Heart left ventricle (tissue), 16 donors: ENCODE data around the gene CPLX3. TPM values are rescaled to one million over a fixed set of nuclear protein-coding genes. Genes with fewer than 3 reads are reported as not detected.

Experiments used
- ATAC-seq, 4 donors: fragments of 200-7000 bp; cut with Tn5 transposase; one replicate each; pipeline ENCODE4 v1.9.1; 2020 to 2022; ENCODE audit warnings: moderate library complexity in 4 of 4, mild to moderate bottlenecking in 3 of 4, moderate number of reproducible peaks in 1 of 4
- DNase-seq, 5 donors: peaks; one replicate each; pipeline ENCODE4 v3.0.0-alpha.2; 2020
- H3K27ac ChIP-seq, 12 donors: fragments of 200-600 bp; sonication (generic) in 4 of 12; one replicate each; pipeline versions ENCODE4 v1.5.0 to v1.8.0; 2016 to 2022; ENCODE audit warnings: mild to moderate bottlenecking in 2 of 12
- H3K27me3 ChIP-seq, 9 donors: fragments of 200-600 bp; sonication (generic) in 2 of 9; one replicate each; pipeline versions ENCODE4 v1.5.1 to v1.8.0; 2016 to 2022; ENCODE audit warnings: mild to moderate bottlenecking in 3 of 9
- H3K36me3 ChIP-seq, 9 donors: fragments of 200-600 bp; sonication (generic) in 2 of 9; one replicate each; pipeline versions ENCODE4 v1.5.0 to v1.8.0; 2018 to 2022; ENCODE audit warnings: mild to moderate bottlenecking in 2 of 9
- H3K4me1 ChIP-seq, 12 donors: fragments of 200-600 bp; sonication (generic) in 4 of 12; one replicate each; pipeline versions ENCODE4 v1.5.0 to v1.8.0; 2016 to 2022; ENCODE audit warnings: mild to moderate bottlenecking in 3 of 12
- H3K4me3 ChIP-seq, 12 donors: fragments of 200-600 bp; sonication (generic) in 4 of 12; one replicate each; pipeline versions ENCODE4 v1.5.0 to v1.8.0; 2017 to 2022; ENCODE audit warnings: mild to moderate bottlenecking in 9 of 12, moderate library complexity in 4 of 12
- H3K9me3 ChIP-seq, 12 donors: fragments of 200-600 bp; sonication (generic) in 4 of 12; one replicate each; pipeline versions ENCODE4 v1.5.0 to v1.8.0; 2016 to 2022; ENCODE audit warnings: mild to moderate bottlenecking in 1 of 12
- POLR2A ChIP-seq, 2 donors: fragments of 450-650 bp; IDR thresholded peaks; one replicate each; pipeline ENCODE4 v1.6.1; 2017; ENCODE audit warnings: antibody characterized with exemption in 2 of 2, mild to moderate bottlenecking in 2 of 2, moderate library complexity in 2 of 2
- WGBS, 4 donors: extraction: QIAGEN DNeasy Blood & Tissue Kit in 2 of 4; methylation state at CpG; one replicate each; pipeline versions ENCODE4 v1.1.5 to v1.1.7; 2013 to 2018; 5-methylcytosine and 5-hydroxymethylcytosine counted together
- intact Hi-C, 10 donors: fragments of 100-400 bp; cut with DNase I; formaldehyde crosslinking; loops; one replicate each; pipeline versions ENCODE4 v1.11.1 to v1.14.2; 2022
- polyA plus RNA-seq, 2 donors: library from polyadenylated mRNA; stranded (reverse); fragments of 200-250 nt; gene quantifications; one replicate each; pipeline ENCODE4 v1.2.3, GENCODE V29; 2013
- total RNA-seq, 9 donors: library from RNA; depleted of rRNA in 2 of 9; stranded (reverse); fragments of >200 nt in 2 of 9; fragmentation: NEBNext Ultra II Directional in 3 of 9; extraction: Animal tissue kit (Norgen Biotek cat#: 25700) in 3 of 9; gene quantifications; one replicate each; pipeline versions ENCODE4 v1.1.0 to v1.2.4, GENCODE V29; 2016 to 2023
- TF ChIP-seq, protein P1 (sequence below), 12 donors: fragments of 200-600 bp; sonication (generic) in 4 of 12; IDR thresholded peaks; one replicate each; pipeline versions ENCODE4 v1.5.0 to v1.8.0; 2018 to 2022; ENCODE audit warnings: antibody characterized with exemption in 12 of 12, mild to moderate bottlenecking in 5 of 12
- donor health status: ischemic (EF 13 %, LVEDD 7.1; RV severe dilation, severe dysfunction).
- donor health status: healthy with polysubstance abuse.
- donor health status: DM: no; HTN: yes; CAD: no.
- donor health status: DM: no; HTN: no; CAD: no.
- donor health status: ischemic (EF 25% LVEDD 6.9; RV normal size, moderate dysfunction).
- donor health status: ischemic (EF 25% LVEDD 5.7; RV mildly dilated, moderate dysfunction).
- donor health status: healthy.
- donor health status: DM: yes; HTN: yes; CAD: no.
- donor health status: ischemic (EF 35%, LVEDD 5.7; RV mildly dilated, moderate dysfunction).
- donor health status: nonischemic (EF 11% LVEDD 7.7; RV severe dilation, severe dysfunction).
- donor health status: DM: yes; HTN: yes; CAD: no.
- donor health status: PGD.
- donor health status: ischemic (EF 29% LVEDD 5.4; RV normal size, mild dysfunction).
- donor health status: nonischemic (EF 23%, LVEDD 6.1; RV moderate dilation, normal function).

Gene CPLX3
- total and polyA plus RNA-seq, 11 donors, result 0.06 to 3.3 (median 1.6) TPM; not detected in 3

DNA sequence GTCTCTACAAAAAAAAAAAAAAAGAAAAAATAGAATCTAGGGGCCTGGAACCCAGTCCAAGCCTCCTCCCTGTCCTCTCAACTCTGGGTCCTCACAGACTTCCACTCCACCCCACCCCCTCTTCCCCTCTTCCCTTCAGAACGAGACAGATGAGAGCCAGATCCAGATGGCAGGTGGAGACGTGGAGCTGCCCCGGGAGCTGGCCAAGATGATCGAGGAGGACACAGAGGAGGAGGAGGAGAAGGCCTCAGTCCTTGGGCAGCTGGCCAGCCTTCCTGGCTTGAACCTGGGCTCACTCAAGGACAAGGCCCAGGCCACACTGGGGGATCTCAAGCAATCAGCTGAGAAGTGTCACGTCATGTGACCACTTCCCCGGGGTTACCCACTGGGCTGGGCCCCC is 3.6 kb downstream of the CPLX3 start:
- peaks cover 0 to 25% (median 16%) of the 10 kb centered on the region in 9 donors for H3K27me3 ChIP-seq
- ATAC-seq, result no peak
- no peak for TF ChIP-seq POLR2A (IDR thresholded peaks at IDR 0.05)
- TF ChIP-seq, protein P1, sequence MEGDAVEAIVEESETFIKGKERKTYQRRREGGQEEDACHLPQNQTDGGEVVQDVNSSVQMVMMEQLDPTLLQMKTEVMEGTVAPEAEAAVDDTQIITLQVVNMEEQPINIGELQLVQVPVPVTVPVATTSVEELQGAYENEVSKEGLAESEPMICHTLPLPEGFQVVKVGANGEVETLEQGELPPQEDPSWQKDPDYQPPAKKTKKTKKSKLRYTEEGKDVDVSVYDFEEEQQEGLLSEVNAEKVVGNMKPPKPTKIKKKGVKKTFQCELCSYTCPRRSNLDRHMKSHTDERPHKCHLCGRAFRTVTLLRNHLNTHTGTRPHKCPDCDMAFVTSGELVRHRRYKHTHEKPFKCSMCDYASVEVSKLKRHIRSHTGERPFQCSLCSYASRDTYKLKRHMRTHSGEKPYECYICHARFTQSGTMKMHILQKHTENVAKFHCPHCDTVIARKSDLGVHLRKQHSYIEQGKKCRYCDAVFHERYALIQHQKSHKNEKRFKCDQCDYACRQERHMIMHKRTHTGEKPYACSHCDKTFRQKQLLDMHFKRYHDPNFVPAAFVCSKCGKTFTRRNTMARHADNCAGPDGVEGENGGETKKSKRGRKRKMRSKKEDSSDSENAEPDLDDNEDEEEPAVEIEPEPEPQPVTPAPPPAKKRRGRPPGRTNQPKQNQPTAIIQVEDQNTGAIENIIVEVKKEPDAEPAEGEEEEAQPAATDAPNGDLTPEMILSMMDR (IDR thresholded peaks at IDR 0.05), result no peak
- no peak overlapping the region for H3K27ac ChIP-seq
- 42 to 59% (median 50%) methylated on average over 5 to 6 of the region's 6 CpGs for WGBS, 4 donors
- no peak overlapping the region for H3K4me3 ChIP-seq
- intact Hi-C loops, result loop anchor here in 1 of 10 donors (5.0 kb wide), 1 partner anchor 58 kb away; no protein-coding TSS in a partner anchor
- H3K4me1 ChIP-seq, result peaks cover 0 to 20% (median 6%) of the 10 kb centered on the region in 12 donors
- DNase-seq, result no peak
- no peaks in the 10 kb centered on the region for H3K9me3 ChIP-seq
- no peaks in the 10 kb centered on the region for H3K36me3 ChIP-seq

DNA sequence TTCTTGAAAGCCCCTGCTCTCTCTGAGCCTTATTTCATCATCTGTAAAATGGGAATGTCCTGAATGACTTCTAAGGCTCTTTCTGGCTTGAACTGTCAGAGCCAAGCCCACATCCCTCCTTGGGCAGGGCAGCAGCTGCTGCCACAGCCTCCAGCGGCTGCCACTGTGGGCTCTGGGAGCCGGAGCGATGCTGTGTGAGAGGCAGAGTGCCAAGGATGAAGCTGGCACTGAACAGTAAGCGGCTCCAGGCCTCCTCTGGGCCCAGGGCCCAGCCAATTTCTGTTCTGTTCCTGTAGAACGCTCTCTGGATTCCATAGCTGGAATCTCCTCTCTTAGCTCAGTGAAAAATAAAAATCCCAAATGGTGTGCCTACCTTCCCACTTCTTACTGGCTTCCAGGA is 4.4 kb downstream of the CPLX3 start:
- TF ChIP-seq, protein P1 (IDR thresholded peaks at IDR 0.05), result no peak
- no peak for TF ChIP-seq POLR2A (IDR thresholded peaks at IDR 0.05)
- H3K27ac ChIP-seq, result peak overlapping the region in 8 of 12 donors; percentile 17 to 78 (median 58)
- no peaks in the 10 kb centered on the region for H3K9me3 ChIP-seq
- no peak overlapping the region for H3K4me3 ChIP-seq
- peaks cover 0 to 6% (median 0%) of the 10 kb centered on the region in 9 donors for H3K36me3 ChIP-seq
- DNase-seq (peak in 4 of 5 donors; percentile 44 to 80 (median 68)), ATAC-seq (peak; percentile 78 to 89 (median 80))
- WGBS, 4 donors, result 42 to 63% (median 56%) methylated on average over 5 of the region's 5 CpGs
- intact Hi-C loops, result loop anchor here in 1 of 10 donors (5.0 kb wide), 1 partner anchor 59 kb away; no protein-coding TSS in a partner anchor
- peaks cover 0 to 20% (median 6%) of the 10 kb centered on the region in 12 donors for H3K4me1 ChIP-seq
- peaks cover 0 to 25% (median 16%) of the 10 kb centered on the region in 9 donors for H3K27me3 ChIP-seq

DNA sequence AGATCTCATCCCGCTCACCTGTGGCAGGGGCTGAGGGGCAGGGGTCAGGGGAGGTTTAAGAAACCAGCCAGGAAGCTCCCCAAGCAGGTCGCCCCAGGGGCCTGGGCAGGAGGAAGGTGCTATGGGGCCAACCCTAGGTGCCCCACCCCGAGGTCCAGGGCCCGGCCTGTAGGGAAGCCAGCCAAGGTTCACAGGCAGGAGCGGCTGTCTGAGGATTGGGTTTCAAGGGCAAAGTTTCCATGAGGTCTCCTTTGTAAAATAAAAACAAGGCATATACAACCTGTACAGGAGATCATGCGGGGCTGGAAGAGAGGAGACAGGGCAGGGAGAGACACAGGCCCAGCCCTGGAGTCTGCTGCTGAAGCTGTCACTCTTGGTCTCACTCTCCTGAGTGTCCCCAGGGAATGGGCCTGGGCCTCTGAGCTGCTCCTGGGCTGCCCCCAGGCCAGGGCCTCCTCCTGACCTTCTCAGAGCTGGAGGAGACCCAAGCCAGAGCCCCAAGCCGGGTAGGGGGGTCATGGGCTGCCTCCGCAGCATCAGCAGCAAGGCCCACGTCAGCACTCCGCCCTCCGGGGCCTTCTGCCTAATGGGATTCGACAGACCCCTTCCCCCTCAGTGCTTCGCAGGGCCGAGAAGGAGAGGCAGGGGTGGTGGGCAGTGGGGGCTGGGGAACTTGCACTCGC is 5.5 kb downstream of the CPLX3 start:
- DNase-seq (no peak), ATAC-seq (peak in 2 of 4 donors; percentile 3 to 15)
- Histone ChIP-seq H3K4me1 (peaks cover 0 to 14% (median 6%) of the 10 kb centered on the region in 12 donors), H3K36me3 (peaks cover 0 to 14% (median 3%) of the 10 kb centered on the region in 9 donors), H3K9me3 (no peaks in the 10 kb centered on the region), H3K4me3 (no peak overlapping the region), H3K27ac (peak overlapping the region in 7 of 12 donors; percentile 17 to 78 (median 57)), H3K27me3 (peaks cover 0 to 20% (median 11%) of the 10 kb centered on the region in 9 donors)
- intact Hi-C loops, result loop anchor here in 1 of 10 donors (5.0 kb wide), 1 partner anchor 60 kb away; no protein-coding TSS in a partner anchor
- WGBS, 4 donors, result 61 to 71% (median 65%) methylated on average over 10 to 15 of the region's 15 CpGs
- TF ChIP-seq POLR2A (IDR thresholded peaks at IDR 0.05), result no peak
- TF ChIP-seq, protein P1 (IDR thresholded peaks at IDR 0.05), result no peak

DNA sequence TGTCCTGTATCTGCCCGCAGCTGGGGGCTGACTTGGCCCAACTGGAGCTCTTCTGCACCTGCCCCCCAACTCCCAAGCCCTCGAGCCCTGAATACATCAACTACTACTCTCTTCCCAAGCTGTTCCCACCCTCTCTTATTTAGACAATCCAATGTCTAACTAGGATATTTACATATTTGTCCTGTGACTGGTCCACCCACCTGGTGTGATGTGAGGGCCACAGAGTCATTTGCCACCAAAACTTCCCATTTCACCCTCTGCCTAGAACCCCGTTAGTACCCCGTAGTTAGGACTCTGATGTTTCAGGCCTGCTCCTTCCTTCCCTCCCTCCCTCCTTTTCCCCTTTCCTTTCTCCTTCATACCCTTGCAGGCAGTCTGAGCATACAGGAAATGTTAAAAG is 6.4 kb downstream of the CPLX3 start:
- Histone ChIP-seq H3K36me3 (peaks cover 0 to 19% (median 4%) of the 10 kb centered on the region in 9 donors), H3K27ac (no peak overlapping the region), H3K9me3 (no peaks in the 10 kb centered on the region), H3K4me3 (no peak overlapping the region), H3K4me1 (peaks cover 0 to 14% (median 6%) of the 10 kb centered on the region in 12 donors), H3K27me3 (peaks cover 0 to 11% (median 3%) of the 10 kb centered on the region in 9 donors)
- no peak for DNase-seq
- intact Hi-C loops, result loop anchor here in 1 of 10 donors (5.0 kb wide), 1 partner anchor 61 kb away; no protein-coding TSS in a partner anchor
- ATAC-seq, result no peak
- WGBS, 4 donors, result 73 to 85% (median 79%) methylated on average over 4 of the region's 4 CpGs
- TF ChIP-seq, protein P1 (IDR thresholded peaks at IDR 0.05), result no peak
- no peak for TF ChIP-seq POLR2A (IDR thresholded peaks at IDR 0.05)
